H1 (cell line): ENCODE data around the gene UBXN1. TPM values are rescaled to one million over a fixed set of nuclear protein-coding genes. Genes with fewer than 3 reads are reported as not detected.

Experiments used
- POLR2AphosphoS5 ChIP-seq: IDR thresholded peaks from 2 replicates; pipeline ENCODE4 v1.6.1; 2011; ENCODE audit warnings: low read depth, low read length
- RAD21 ChIP-seq, 2 experiments: IDR thresholded peaks in 1 of 2; conservative IDR thresholded peaks in 1 of 2; 2 replicates each; pipeline ENCODE4 v1.6.1; 2011; ENCODE audit warnings: low read depth in 2 of 2, low read length in 2 of 2, improper control_type of control experiment in 1 of 2, inconsistent platforms in 1 of 2, mild to moderate bottlenecking in 1 of 2, moderate library complexity in 1 of 2
- polyA plus RNA-seq, 7 experiments: library from polyadenylated mRNA; depleted of rRNA in 3 of 7; stranded (reverse) in 5 of 7; unstranded in 2 of 7; fragments of >200 nt in 5 of 7; fragments of 200-250 nt in 2 of 7; gene quantifications; 1 replicate in 5 of 7; 2 replicates in 1 of 7; 4 replicates in 1 of 7; pipeline versions ENCODE4 v1.2.1 to v1.2.3, GENCODE V29; 2011 to 2013; ENCODE audit warnings: missing spikeins in 2 of 7, mixed read lengths in 2 of 7
- total RNA-seq: library from RNA; stranded (reverse); fragmentation: NEBNext Ultra II Directional; extraction: Animal tissue kit (Norgen Biotek cat#: 25700); gene quantifications from 2 replicates; pipeline ENCODE4 v1.2.1, GENCODE V29; 2021

Gene UBXN1
- total and polyA plus RNA-seq, 2 of the 8 experiments (the other 6 are each of a cell fraction or from before 2014, with no cell fraction given): 78.6 to 114 TPM

DNA sequence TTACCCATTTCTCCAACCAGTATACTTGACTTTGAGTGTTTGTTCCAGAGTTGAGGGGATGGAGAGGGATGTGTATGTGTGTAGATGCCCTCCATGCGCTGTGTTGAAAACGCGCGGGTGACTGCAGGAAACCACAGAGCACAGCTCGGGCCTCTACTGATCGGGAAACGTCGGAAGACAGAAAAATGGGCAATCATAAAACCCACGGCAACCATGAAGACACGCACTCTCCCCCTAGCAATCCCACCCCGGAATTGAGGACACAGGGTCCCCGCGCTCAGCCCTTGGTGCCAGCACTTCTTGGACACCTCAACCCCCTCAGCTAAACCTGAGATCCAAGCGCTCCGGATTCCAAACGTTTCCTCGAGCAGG lies 7.7 kb downstream of the UBXN1 start (continued):
- TF ChIP-seq RAD21 (IDR thresholded peaks at IDR 0.05 in 1 of 2, conservative IDR thresholded peaks at IDR 0.05 in 1 of 2; ENCODE audit: low read depth in 2 of 2, low read length in 2 of 2): peak in 1 of 2 experiments; percentile 1; a peak in 1 of 4 replicates
- peak; percentile 84 for TF ChIP-seq POLR2AphosphoS5
- TF ChIP-seq, all 59 proteins: peak for 5
